H9 (cell line): ENCODE results near the gene DHX38. TPM values are rescaled to one million over a fixed set of nuclear protein-coding genes. Genes with fewer than 3 reads are reported as not detected.

Experiments used
- DNase-seq: peaks from one replicate; pipeline ENCODE4 v3.0.0-alpha.2; 2017
- H2AFZ ChIP-seq: one replicate; pipeline ENCODE4 v1.6.1; 2013; ENCODE audit warnings: mild to moderate bottlenecking, low read length, control low read depth, moderate library complexity
- H2AK5ac ChIP-seq: 2 replicates; pipeline ENCODE4 v1.6.1; 2013; ENCODE audit warnings: low read length, control low read depth, mixed read lengths; ENCODE audit not compliant: insufficient read length
- H2BK120ac ChIP-seq: one replicate; pipeline ENCODE4 v1.6.1; 2013; ENCODE audit warnings: low read depth, mild to moderate bottlenecking, low read length, control low read depth, inconsistent platforms; ENCODE audit not compliant: poor library complexity, severe bottlenecking
- H2BK12ac ChIP-seq: 2 replicates; pipeline ENCODE4 v1.6.1; 2013; ENCODE audit warnings: low read length, control low read depth, mixed read lengths, low read depth; ENCODE audit not compliant: insufficient read length
- H2BK15ac ChIP-seq: 2 replicates; pipeline ENCODE4 v1.6.1; 2013; ENCODE audit warnings: low read depth, low read length, control low read depth
- H2BK20ac ChIP-seq: one replicate; pipeline ENCODE4 v1.6.1; 2013; ENCODE audit warnings: low read depth, mild to moderate bottlenecking, low read length, control low read depth, inconsistent platforms; ENCODE audit not compliant: poor library complexity, severe bottlenecking
- H2BK5ac ChIP-seq: 2 replicates; pipeline ENCODE4 v1.6.1; 2013; ENCODE audit warnings: low read length, control low read depth, mixed read lengths; ENCODE audit not compliant: insufficient read length
- H3K14ac ChIP-seq: 2 replicates; pipeline ENCODE4 v1.6.1; 2013; ENCODE audit warnings: low read length, control low read depth; ENCODE audit not compliant: insufficient read depth
- H3K18ac ChIP-seq: 2 replicates; pipeline ENCODE4 v1.6.1; 2013; ENCODE audit warnings: low read depth, mild to moderate bottlenecking, mixed read lengths, low read length, control low read depth; ENCODE audit not compliant: insufficient read length
- H3K23ac ChIP-seq: 2 replicates; pipeline ENCODE4 v1.6.1; 2013; ENCODE audit warnings: low read length, control low read depth, mixed read lengths, low read depth; ENCODE audit not compliant: insufficient read length
- H3K23me2 ChIP-seq: 2 replicates; pipeline ENCODE4 v1.6.1; 2013; ENCODE audit warnings: low read depth, mild to moderate bottlenecking, mixed read lengths, low read length, control low read depth; ENCODE audit not compliant: insufficient read length, poor library complexity, severe bottlenecking
- H3K27ac ChIP-seq: 2 replicates; pipeline ENCODE4 v1.5.1; 2013; ENCODE audit warnings: low read length, control low read depth, mixed read lengths, low read depth; ENCODE audit not compliant: insufficient read length
- H3K27me3 ChIP-seq: 2 replicates; pipeline ENCODE4 v1.6.1; 2013; ENCODE audit warnings: low read length, control low read depth, inconsistent platforms; ENCODE audit not compliant: insufficient read depth
- H3K4ac ChIP-seq: 2 replicates; pipeline ENCODE4 v1.6.1; 2013; ENCODE audit warnings: low read depth, mild to moderate bottlenecking, control low read depth, inconsistent platforms, low read length, moderate library complexity
- H3K4me1 ChIP-seq: 2 replicates; pipeline ENCODE4 v1.6.1; 2013; ENCODE audit warnings: low read length, control low read depth, inconsistent platforms; ENCODE audit not compliant: insufficient read depth
- H3K4me2 ChIP-seq: 2 replicates; pipeline ENCODE4 v1.6.1; 2013; ENCODE audit warnings: low read length, control low read depth, mixed read lengths; ENCODE audit not compliant: insufficient read length, insufficient read depth
- H3K56ac ChIP-seq: 2 replicates; pipeline ENCODE4 v1.6.1; 2013; ENCODE audit warnings: low read depth, mild to moderate bottlenecking, mixed read lengths, low read length, control low read depth; ENCODE audit not compliant: insufficient read length
- H3K79me1 ChIP-seq: 2 replicates; pipeline ENCODE4 v1.6.1; 2013; ENCODE audit warnings: low read depth, mild to moderate bottlenecking, moderate library complexity, low read length, control low read depth, inconsistent platforms; ENCODE audit not compliant: insufficient read depth, poor library complexity, severe bottlenecking
- H3K79me2 ChIP-seq: 2 replicates; pipeline ENCODE4 v1.6.1; 2013; ENCODE audit warnings: low read length, control low read depth, inconsistent platforms; ENCODE audit not compliant: insufficient read depth
- H3K9ac ChIP-seq: 2 replicates; pipeline ENCODE4 v1.6.1; 2013; ENCODE audit warnings: low read length, control low read depth, mixed read lengths; ENCODE audit not compliant: insufficient read length; ENCODE audit errors: extremely low read depth
- H3K9me3 ChIP-seq: one replicate; pipeline ENCODE4 v1.6.1; 2013; ENCODE audit warnings: low read depth, low read length, inconsistent platforms; ENCODE audit not compliant: control insufficient read depth
- H3T11ph ChIP-seq: one replicate; pipeline ENCODE4 v1.6.1; 2013; ENCODE audit warnings: mild to moderate bottlenecking, low read length, control low read depth, inconsistent platforms
- H4K20me1 ChIP-seq: one replicate; pipeline ENCODE4 v1.6.1; 2013; ENCODE audit not compliant: control insufficient read depth, insufficient read length, insufficient read depth
- H4K5ac ChIP-seq: 2 replicates; pipeline ENCODE4 v1.6.1; 2013; ENCODE audit warnings: low read depth, mild to moderate bottlenecking, mixed read lengths, low read length, control low read depth; ENCODE audit not compliant: insufficient read length
- H4K8ac ChIP-seq: replicated peaks from 2 replicates; pipeline ENCODE4 v1.6.1; 2013; ENCODE audit warnings: low read length, control low read depth, mixed read lengths, low read depth; ENCODE audit not compliant: insufficient read length
- H4K91ac ChIP-seq: 2 replicates; pipeline ENCODE4 v1.6.1; 2013; ENCODE audit warnings: low read depth, mild to moderate bottlenecking, moderate library complexity, mixed read lengths, low read length, control low read depth; ENCODE audit not compliant: insufficient read length
- H3K27ac Mint-ChIP-seq, 3 experiments: 2 replicates in 2 of 3; 3 replicates in 1 of 3; pipeline ENCODE4 v1.8.0; 2020 to 2021; ENCODE audit warnings: mixed read lengths in 3 of 3, mild to moderate bottlenecking in 1 of 3, moderate library complexity in 1 of 3
- H3K27me3 Mint-ChIP-seq: 2 replicates; pipeline ENCODE4 v1.8.0; 2021; ENCODE audit warnings: low read depth, mild to moderate bottlenecking, moderate library complexity, mixed read lengths
- H3K36me3 Mint-ChIP-seq, 3 experiments: 2 replicates in 2 of 3; 3 replicates in 1 of 3; pipeline ENCODE4 v1.8.0; 2020 to 2021; ENCODE audit warnings: low read depth in 3 of 3, mixed read lengths in 3 of 3; ENCODE audit not compliant: insufficient read depth in 1 of 3
- H3K4me1 Mint-ChIP-seq, 2 experiments: 2 replicates each; pipeline ENCODE4 v1.8.0; 2020; ENCODE audit warnings: mixed read lengths in 2 of 2
- H3K4me3 Mint-ChIP-seq, 2 experiments: 2 replicates in 1 of 2; 3 replicates in 1 of 2; pipeline ENCODE4 v1.8.0; 2020 to 2021; ENCODE audit warnings: mild to moderate bottlenecking in 2 of 2, mixed read lengths in 2 of 2, moderate library complexity in 1 of 2
- H3K9me3 Mint-ChIP-seq, 2 experiments: 2 replicates in 1 of 2; 3 replicates in 1 of 2; pipeline ENCODE4 v1.8.0; 2020; ENCODE audit warnings: mild to moderate bottlenecking in 2 of 2, mixed read lengths in 2 of 2, moderate library complexity in 1 of 2
- total RNA-seq: library from RNA; stranded (reverse); gene quantifications from 2 replicates; pipeline ENCODE4 v1.2.1, GENCODE V29; 2021
- TF ChIP-seq, protein P1 (sequence below): fragments of 200-600 bp; sonication (generic); conservative IDR thresholded peaks from 3 replicates; pipeline ENCODE4 v1.8.0; 2021; ENCODE audit warnings: antibody characterized with exemption, mild to moderate bottlenecking

Gene DHX38
- total RNA-seq, 1 experiment from 2014 or later, result 60.5 TPM

DNA sequence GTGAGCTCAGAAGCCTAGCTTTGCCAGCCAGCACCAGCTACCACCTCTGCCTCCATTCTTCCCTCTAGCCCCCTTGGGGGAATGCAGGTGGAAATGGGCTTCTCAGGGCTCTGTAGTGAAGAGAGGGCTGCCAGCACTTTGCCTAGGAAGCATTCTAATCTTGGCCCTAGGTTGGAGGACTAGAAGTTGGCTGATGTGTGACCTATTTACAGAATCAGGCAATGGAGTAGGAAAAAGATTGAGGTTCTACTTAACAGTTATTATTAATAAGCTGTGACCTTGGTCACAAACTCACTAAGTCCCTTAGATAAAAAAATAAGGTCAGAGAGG lies 19.9 kb downstream of the DHX38 start:
- Mint-ChIP-seq H3K4me3 (no peak overlapping the region), H3K4me1 (no peaks in the 10 kb centered on the region), H3K9me3 (no peaks in the 10 kb centered on the region), H3K27ac (peak overlapping the region in 1 of 3 experiments; percentile 57; a peak in 1 of 7 replicates), H3K27me3 (no peaks in the 10 kb centered on the region), H3K36me3 (peaks cover 10 to 41% (median 39%) of the 10 kb centered on the region in 3 experiments)
- H4K5ac ChIP-seq, result no peak overlapping the region
- H3K79me1 ChIP-seq, result no peaks in the 10 kb centered on the region
- no peak overlapping the region for H3K23ac ChIP-seq
- H3K27me3 ChIP-seq, result no peaks in the 10 kb centered on the region
- DNase-seq, result no peak
- H2BK12ac ChIP-seq, result no peak overlapping the region
- TF ChIP-seq, protein P1, sequence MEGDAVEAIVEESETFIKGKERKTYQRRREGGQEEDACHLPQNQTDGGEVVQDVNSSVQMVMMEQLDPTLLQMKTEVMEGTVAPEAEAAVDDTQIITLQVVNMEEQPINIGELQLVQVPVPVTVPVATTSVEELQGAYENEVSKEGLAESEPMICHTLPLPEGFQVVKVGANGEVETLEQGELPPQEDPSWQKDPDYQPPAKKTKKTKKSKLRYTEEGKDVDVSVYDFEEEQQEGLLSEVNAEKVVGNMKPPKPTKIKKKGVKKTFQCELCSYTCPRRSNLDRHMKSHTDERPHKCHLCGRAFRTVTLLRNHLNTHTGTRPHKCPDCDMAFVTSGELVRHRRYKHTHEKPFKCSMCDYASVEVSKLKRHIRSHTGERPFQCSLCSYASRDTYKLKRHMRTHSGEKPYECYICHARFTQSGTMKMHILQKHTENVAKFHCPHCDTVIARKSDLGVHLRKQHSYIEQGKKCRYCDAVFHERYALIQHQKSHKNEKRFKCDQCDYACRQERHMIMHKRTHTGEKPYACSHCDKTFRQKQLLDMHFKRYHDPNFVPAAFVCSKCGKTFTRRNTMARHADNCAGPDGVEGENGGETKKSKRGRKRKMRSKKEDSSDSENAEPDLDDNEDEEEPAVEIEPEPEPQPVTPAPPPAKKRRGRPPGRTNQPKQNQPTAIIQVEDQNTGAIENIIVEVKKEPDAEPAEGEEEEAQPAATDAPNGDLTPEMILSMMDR, result no peak
- no peak overlapping the region for H2BK20ac ChIP-seq
- H3K14ac ChIP-seq, result no peak overlapping the region
- H3K4me2 ChIP-seq, result no peak overlapping the region
- H3K23me2 ChIP-seq, result no peaks in the 10 kb centered on the region
- no peaks in the 10 kb centered on the region for H3K9me3 ChIP-seq
- H2BK15ac ChIP-seq, result no peak overlapping the region
- no peaks in the 10 kb centered on the region for H3K79me2 ChIP-seq
- H3K4me1 ChIP-seq, result no peaks in the 10 kb centered on the region
- no peaks in the 10 kb centered on the region for H4K20me1 ChIP-seq
- no peak overlapping the region for H2AK5ac ChIP-seq
- no peak overlapping the region for H2BK5ac ChIP-seq
- no peak overlapping the region for H3K9ac ChIP-seq
- no peak overlapping the region for H3T11ph ChIP-seq
- no peak overlapping the region for H3K18ac ChIP-seq
- H2AFZ ChIP-seq, result no peak overlapping the region
- H3K4ac ChIP-seq, result no peak overlapping the region
- H4K91ac ChIP-seq, result no peak overlapping the region
- no peak overlapping the region for H2BK120ac ChIP-seq
- no peak overlapping the region for H3K27ac ChIP-seq
- no peak overlapping the region for H4K8ac ChIP-seq
- no peak overlapping the region for H3K56ac ChIP-seq
